GM10248 (cell line): ENCODE data around the gene MRRF.

Source experiments
- CTCF ChIA-PET: fragments of 300-600 bp; sonication (Branson Sonifier 250); formaldehyde crosslinking; extraction: SDS; loops from one replicate; lab custom pipeline; 2021; ENCODE audit warnings: antibody characterized with exemption; lab: Yijun Ruan, JAX
- POLR2A ChIA-PET: fragments of 350-650 bp; sonication (Branson Sonifier 250); formaldehyde crosslinking; extraction: SDS; loops from one replicate; lab custom pipeline; 2020; ENCODE audit warnings: antibody characterized with exemption; lab: Yijun Ruan, JAX
- DNase-seq: peaks from one replicate; pipeline ENCODE4 v3.0.0; 2012; ENCODE audit errors: extremely low spot score
- CTCF ChIP-seq: IDR thresholded peaks from 2 replicates; pipeline ENCODE4 v1.5.1; 2012; ENCODE audit warnings: mild to moderate bottlenecking, low read depth; ENCODE audit errors: extremely low read depth, missing control alignments, control extremely low read depth

Gene MRRF

GRCh38 chr9:122370303-122370702, 105.6 kb downstream of the MRRF start:
- CTCF ChIA-PET = interaction anchor here (0.9 to 1.6 kb wide), 2 partner anchors 20 to 110 kb away, joined by 3 to 4 read pairs; no protein-coding TSS in a partner anchor
- DNase-seq = no peak
- no peak for TF ChIP-seq CTCF
- POLR2A ChIA-PET = no interaction called here

- POLR2A ChIA-PET = no interaction called here
- TF ChIP-seq CTCF = no peak
- CTCF ChIA-PET = interaction anchor here (0.9 to 1.6 kb wide), 2 partner anchors 20 to 109 kb away, joined by 3 to 4 read pairs; no protein-coding TSS in a partner anchor
- peak; percentile 73 for DNase-seq
Measured at GRCh38 chr9:122370869-122371755, 106.4 kb downstream of the MRRF start, which contains the start of gene PTGS1. TSS of gene PTGS1 (plus strand) at chr9:122371024. CDS start at chr9:122371085, 61 bp downstream.

GRCh38 chr9:122371846-122372245, 107.2 kb downstream of the MRRF start:
- CTCF ChIA-PET = interaction anchor here (1.6 kb wide), 1 partner anchor 21 kb away, joined by 4 read pairs; no protein-coding TSS in a partner anchor
- TF ChIP-seq CTCF = no peak
- POLR2A ChIA-PET = no interaction called here
- DNase-seq = no peak

GRCh38 chr9:122372856-122373845, 108.5 kb downstream of the MRRF start:
- DNase-seq = no peak
- ChIA-PET CTCF (no interaction called here), POLR2A (no interaction called here)
- TF ChIP-seq CTCF = no peak

GRCh38 chr9:122374885-122375420, 110.3 kb downstream of the MRRF start:
- CTCF ChIA-PET = interaction anchor here (1.0 kb wide), 1 partner anchor 24 kb away, joined by 4 read pairs; no protein-coding TSS in a partner anchor
- DNase-seq = no peak
- POLR2A ChIA-PET = no interaction called here
- TF ChIP-seq CTCF = no peak
